HepG2 (cell line): ENCODE measurements around the gene DAB1. TPM values are rescaled to one million over a fixed set of nuclear protein-coding genes. Genes with fewer than 3 reads are reported as not detected.

Experiments used
- SRSF1 ChIP-seq: fragments of 200-400 bp; formaldehyde crosslinking; optimal IDR thresholded peaks from 2 replicates; pipeline ENCODE3; 2017; ENCODE audit warnings: mild to moderate bottlenecking, low read depth, low read length, moderate library complexity
- ZNF749 ChIP-seq: sonication (generic); formaldehyde crosslinking; IDR thresholded peaks from 2 replicates; pipeline ENCODE4 v1.8.0; 2022; ENCODE audit warnings: mild to moderate bottlenecking, missing genetic modification reagents, moderate library complexity, borderline replicate concordance
- polyA plus RNA-seq, 8 experiments: library from polyadenylated mRNA; depleted of rRNA in 3 of 8; stranded (reverse) in 7 of 8; unstranded in 1 of 8; fragments of >200 nt; fragmentation: Illumina TruSeq in 4 of 8; extraction: Trizol in 4 of 8; gene quantifications; 2 replicates each; pipeline versions ENCODE4 v1.2.1 to v1.2.3, GENCODE V29; 2011 to 2016; ENCODE audit warnings: low read depth in 4 of 8, missing spikeins in 1 of 8, mixed read lengths in 1 of 8; ENCODE audit not compliant: insufficient read depth in 1 of 8
- total RNA-seq, 5 experiments: library from RNA; depleted of rRNA; stranded (reverse); fragments of >200 nt; fragmentation: Illumina TruSeq; extraction: Trizol; gene quantifications; 2 replicates each; pipeline ENCODE4 v1.2.3, GENCODE V29; 2016; ENCODE audit warnings: low read depth in 1 of 5
- TF ChIP-seq, protein P1 (sequence below): sonication (generic); formaldehyde crosslinking; IDR thresholded peaks from 2 replicates; pipeline ENCODE4 v1.4.0; 2020; ENCODE audit warnings: mild to moderate bottlenecking, missing genetic modification reagents
- TF ChIP-seq, protein P2 (sequence below): sonication (generic); formaldehyde crosslinking; IDR thresholded peaks from 2 replicates; pipeline ENCODE4 v1.8.0; 2022; ENCODE audit warnings: missing genetic modification reagents, mild to moderate bottlenecking, borderline replicate concordance
- TF ChIP-seq, protein P3 (sequence below): sonication (generic); formaldehyde crosslinking; IDR thresholded peaks from 2 replicates; pipeline ENCODE4 v1.4.0; 2020; ENCODE audit warnings: missing genetic modification reagents, borderline replicate concordance
- TF ChIP-seq, protein P4 (sequence below): sonication (generic); formaldehyde crosslinking; conservative IDR thresholded peaks from 2 replicates; pipeline ENCODE4 v1.4.0; 2020; ENCODE audit warnings: missing genetic modification reagents

The DAB1 gene
- total and polyA plus RNA-seq, 2 of the 13 experiments (the other 11 are each of a cell fraction or from before 2014, with no cell fraction given): 0.04 to 0.13 TPM

DNA sequence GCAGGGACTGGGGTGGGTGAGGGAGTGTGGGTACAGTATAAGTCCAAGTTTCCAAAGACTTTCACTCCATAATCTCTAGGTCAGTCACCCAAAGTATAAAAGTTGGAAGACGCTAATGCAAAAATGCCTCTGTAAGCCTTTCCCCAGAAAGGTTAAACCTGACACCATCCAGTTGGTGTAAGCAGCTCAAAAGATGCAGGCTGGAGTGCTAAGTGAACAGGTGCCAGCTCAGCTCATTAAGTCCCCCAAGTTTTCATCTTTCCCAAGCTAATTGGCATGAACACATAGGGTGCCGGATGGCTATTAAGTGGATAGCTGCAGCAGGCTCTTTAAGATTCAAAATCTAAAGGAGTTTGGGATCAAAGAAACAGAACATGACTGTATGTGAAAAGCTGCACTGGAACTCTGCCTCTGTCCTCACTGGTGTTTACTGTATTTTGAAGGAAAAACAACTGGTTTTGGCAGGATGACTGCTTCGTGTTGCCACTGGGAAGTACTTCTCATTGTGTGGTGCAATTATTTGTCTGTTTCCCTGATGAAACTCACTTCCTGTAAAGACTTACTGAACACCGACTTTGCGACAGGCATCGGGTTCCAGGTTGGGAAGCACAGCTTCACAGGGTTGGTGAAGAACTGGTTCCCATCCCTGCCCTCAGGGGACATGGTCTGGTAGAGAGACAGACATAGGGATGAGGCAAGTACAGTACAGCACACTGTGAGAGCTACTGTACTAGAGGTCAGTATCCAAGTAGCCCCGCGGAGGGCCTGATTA, 152.7 kb downstream of the DAB1 start (continued):
- TF ChIP-seq, protein P1, sequence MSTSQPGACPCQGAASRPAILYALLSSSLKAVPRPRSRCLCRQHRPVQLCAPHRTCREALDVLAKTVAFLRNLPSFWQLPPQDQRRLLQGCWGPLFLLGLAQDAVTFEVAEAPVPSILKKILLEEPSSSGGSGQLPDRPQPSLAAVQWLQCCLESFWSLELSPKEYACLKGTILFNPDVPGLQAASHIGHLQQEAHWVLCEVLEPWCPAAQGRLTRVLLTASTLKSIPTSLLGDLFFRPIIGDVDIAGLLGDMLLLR: no peak
- TF ChIP-seq, protein P2, sequence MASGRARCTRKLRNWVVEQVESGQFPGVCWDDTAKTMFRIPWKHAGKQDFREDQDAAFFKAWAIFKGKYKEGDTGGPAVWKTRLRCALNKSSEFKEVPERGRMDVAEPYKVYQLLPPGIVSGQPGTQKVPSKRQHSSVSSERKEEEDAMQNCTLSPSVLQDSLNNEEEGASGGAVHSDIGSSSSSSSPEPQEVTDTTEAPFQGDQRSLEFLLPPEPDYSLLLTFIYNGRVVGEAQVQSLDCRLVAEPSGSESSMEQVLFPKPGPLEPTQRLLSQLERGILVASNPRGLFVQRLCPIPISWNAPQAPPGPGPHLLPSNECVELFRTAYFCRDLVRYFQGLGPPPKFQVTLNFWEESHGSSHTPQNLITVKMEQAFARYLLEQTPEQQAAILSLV (CRISPR knock-in tag): no peak
- TF ChIP-seq ZNF749 (CRISPR knock-in tag): no peak
- TF ChIP-seq, protein P3, sequence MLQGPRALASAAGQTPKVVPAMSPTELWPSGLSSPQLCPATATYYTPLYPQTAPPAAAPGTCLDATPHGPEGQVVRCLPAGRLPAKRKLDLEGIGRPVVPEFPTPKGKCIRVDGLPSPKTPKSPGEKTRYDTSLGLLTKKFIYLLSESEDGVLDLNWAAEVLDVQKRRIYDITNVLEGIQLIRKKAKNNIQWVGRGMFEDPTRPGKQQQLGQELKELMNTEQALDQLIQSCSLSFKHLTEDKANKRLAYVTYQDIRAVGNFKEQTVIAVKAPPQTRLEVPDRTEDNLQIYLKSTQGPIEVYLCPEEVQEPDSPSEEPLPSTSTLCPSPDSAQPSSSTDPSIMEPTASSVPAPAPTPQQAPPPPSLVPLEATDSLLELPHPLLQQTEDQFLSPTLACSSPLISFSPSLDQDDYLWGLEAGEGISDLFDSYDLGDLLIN (CRISPR knock-in tag): no peak
- TF ChIP-seq SRSF1: no peak
- TF ChIP-seq, protein P4, sequence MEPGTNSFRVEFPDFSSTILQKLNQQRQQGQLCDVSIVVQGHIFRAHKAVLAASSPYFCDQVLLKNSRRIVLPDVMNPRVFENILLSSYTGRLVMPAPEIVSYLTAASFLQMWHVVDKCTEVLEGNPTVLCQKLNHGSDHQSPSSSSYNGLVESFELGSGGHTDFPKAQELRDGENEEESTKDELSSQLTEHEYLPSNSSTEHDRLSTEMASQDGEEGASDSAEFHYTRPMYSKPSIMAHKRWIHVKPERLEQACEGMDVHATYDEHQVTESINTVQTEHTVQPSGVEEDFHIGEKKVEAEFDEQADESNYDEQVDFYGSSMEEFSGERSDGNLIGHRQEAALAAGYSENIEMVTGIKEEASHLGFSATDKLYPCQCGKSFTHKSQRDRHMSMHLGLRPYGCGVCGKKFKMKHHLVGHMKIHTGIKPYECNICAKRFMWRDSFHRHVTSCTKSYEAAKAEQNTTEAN (CRISPR knock-in tag): no peak
